Smooth muscle cell (in vitro differentiated cells): Measurements from ENCODE around the gene SCAANT1. TPM values are rescaled to one million over a fixed set of nuclear protein-coding genes. Genes with fewer than 3 reads are reported as not detected.

Experiments used
- DNase-seq: peaks from one replicate; lab custom pipeline; 2025; ENCODE audit not compliant: unreplicated experiment; lab: John Stamatoyannopoulos, UW
- H2AFZ ChIP-seq: fragments of 200-600 bp; sonication (generic); 2 replicates; pipeline ENCODE4 v1.6.0; 2016; ENCODE audit warnings: antibody characterized with exemption, low read depth, mild to moderate bottlenecking
- H3F3A ChIP-seq: fragments of 200-600 bp; sonication (generic); 2 replicates; pipeline ENCODE4 v1.6.0; 2017; ENCODE audit warnings: antibody characterized with exemption, low read depth
- H3K27ac ChIP-seq: fragments of 200-600 bp; sonication (generic); 2 replicates; pipeline ENCODE4 v1.5.1; 2016; ENCODE audit warnings: low read depth, mild to moderate bottlenecking
- H3K27me3 ChIP-seq: fragments of 200-600 bp; sonication (generic); 2 replicates; pipeline ENCODE4 v1.6.1; 2016; ENCODE audit warnings: low read depth, mild to moderate bottlenecking
- H3K36me3 ChIP-seq: fragments of 200-600 bp; sonication (generic); 2 replicates; pipeline ENCODE4 v1.5.1; 2016; ENCODE audit warnings: low read depth
- H3K4me1 ChIP-seq: fragments of 200-600 bp; sonication (generic); 2 replicates; pipeline ENCODE4 v1.5.1; 2016; ENCODE audit warnings: low read depth
- H3K4me2 ChIP-seq: fragments of 200-600 bp; sonication (generic); 2 replicates; pipeline ENCODE4 v1.6.0; 2016; ENCODE audit warnings: mild to moderate bottlenecking
- H3K4me3 ChIP-seq: fragments of 200-600 bp; sonication (generic); 2 replicates; pipeline ENCODE4 v1.5.1; 2016; ENCODE audit warnings: mild to moderate bottlenecking
- H3K79me2 ChIP-seq: fragments of 200-600 bp; sonication (generic); 2 replicates; pipeline ENCODE4 v1.6.0; 2016; ENCODE audit warnings: low read depth, mild to moderate bottlenecking
- H3K9ac ChIP-seq: fragments of 200-600 bp; sonication (generic); 2 replicates; pipeline ENCODE4 v1.6.0; 2016; ENCODE audit warnings: low read depth
- H3K9me3 ChIP-seq: fragments of 200-600 bp; sonication (generic); replicated peaks from 2 replicates; pipeline ENCODE4 v1.5.1; 2016; ENCODE audit warnings: low read depth
- H4K20me1 ChIP-seq: fragments of 200-600 bp; sonication (generic); 2 replicates; pipeline ENCODE4 v1.6.0; 2016; ENCODE audit warnings: low read depth
- WGBS: methylation state at CpG from one replicate; pipeline ENCODE4 v1.1.7; 2016; ENCODE audit warnings: low lambda C conversion rate; 5-methylcytosine and 5-hydroxymethylcytosine counted together
- polyA plus RNA-seq: library from polyadenylated mRNA; unstranded; fragments of >200 nt; fragmentation: Nextera tagmentation; extraction: Ambion mirVana; gene quantifications from 2 replicates; pipeline ENCODE4 v1.2.1, GENCODE V29; 2016
- total RNA-seq: library from RNA; depleted of rRNA; stranded (reverse); fragments of >200 nt; gene quantifications from 2 replicates; pipeline ENCODE4 v1.2.3, GENCODE V29; 2014
- TF ChIP-seq, protein P1 (sequence below): fragments of 200-600 bp; sonication (generic); IDR thresholded peaks from 2 replicates; pipeline ENCODE4 v1.5.1; 2017; ENCODE audit warnings: borderline replicate concordance, mild to moderate bottlenecking, antibody characterized with exemption; ENCODE audit not compliant: insufficient read depth, poor library complexity, severe bottlenecking

Gene SCAANT1
- total and polyA plus RNA-seq, 2 experiments from 2014 or later: not detected

DNA sequence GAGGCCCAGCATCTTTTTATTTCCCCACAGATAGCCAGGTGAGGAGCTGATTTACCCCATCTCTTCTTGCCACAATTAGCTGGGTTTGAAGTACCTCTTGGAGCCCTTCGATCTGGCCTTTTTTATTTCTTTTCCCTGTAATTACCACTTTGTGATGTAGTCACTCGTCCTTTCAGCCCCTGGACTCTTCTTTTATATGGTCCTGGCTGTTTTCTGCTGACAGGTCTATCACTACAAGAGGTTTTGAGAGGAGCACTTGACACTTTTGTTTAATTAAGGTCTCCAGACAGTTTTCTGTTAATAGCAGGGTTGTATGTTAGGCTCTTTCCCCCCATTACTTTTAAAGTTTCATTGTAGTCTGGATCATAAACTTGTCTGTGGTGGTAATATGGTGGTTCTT, 36.7 kb downstream of the SCAANT1 start:
- Histone ChIP-seq H3K27me3 (no peaks in the 10 kb centered on the region), H3K4me1 (peaks cover 10% of the 10 kb centered on the region), H3K9ac (no peak overlapping the region), H3K9me3 (no peaks in the 10 kb centered on the region), H3K79me2 (peaks cover 63% of the 10 kb centered on the region), H3F3A (peaks cover 4% of the 10 kb centered on the region), H2AFZ (no peak overlapping the region), H3K4me2 (no peak overlapping the region), H4K20me1 (peaks cover 99% of the 10 kb centered on the region), H3K36me3 (no peaks in the 10 kb centered on the region), H3K27ac (no peak overlapping the region), H3K4me3 (no peak overlapping the region)
- TF ChIP-seq, protein P1, sequence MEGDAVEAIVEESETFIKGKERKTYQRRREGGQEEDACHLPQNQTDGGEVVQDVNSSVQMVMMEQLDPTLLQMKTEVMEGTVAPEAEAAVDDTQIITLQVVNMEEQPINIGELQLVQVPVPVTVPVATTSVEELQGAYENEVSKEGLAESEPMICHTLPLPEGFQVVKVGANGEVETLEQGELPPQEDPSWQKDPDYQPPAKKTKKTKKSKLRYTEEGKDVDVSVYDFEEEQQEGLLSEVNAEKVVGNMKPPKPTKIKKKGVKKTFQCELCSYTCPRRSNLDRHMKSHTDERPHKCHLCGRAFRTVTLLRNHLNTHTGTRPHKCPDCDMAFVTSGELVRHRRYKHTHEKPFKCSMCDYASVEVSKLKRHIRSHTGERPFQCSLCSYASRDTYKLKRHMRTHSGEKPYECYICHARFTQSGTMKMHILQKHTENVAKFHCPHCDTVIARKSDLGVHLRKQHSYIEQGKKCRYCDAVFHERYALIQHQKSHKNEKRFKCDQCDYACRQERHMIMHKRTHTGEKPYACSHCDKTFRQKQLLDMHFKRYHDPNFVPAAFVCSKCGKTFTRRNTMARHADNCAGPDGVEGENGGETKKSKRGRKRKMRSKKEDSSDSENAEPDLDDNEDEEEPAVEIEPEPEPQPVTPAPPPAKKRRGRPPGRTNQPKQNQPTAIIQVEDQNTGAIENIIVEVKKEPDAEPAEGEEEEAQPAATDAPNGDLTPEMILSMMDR: no peak
- WGBS: 59% methylated on average over 2 of the region's 2 CpGs
- DNase-seq: no peak

DNA sequence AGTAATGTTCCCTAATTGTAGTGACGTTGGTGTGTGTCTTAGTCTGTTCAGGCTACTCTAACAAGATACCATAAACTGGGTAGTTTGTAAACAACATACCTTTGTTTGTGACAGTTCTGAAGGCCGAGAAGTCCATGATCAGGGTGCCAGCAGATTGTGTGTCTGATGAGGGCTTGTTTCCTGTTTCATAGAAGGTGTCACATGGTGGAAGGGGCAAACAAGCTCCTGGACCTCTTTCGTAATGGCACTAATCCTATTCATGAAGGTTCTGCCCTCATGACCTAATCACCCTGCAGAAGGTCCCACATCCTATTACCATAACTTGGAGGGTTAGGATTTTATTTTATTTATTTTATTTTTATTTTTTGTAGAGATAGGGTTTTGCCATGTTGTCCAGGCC, 37.4 kb downstream of the SCAANT1 start:
- DNase-seq: no peak
- Histone ChIP-seq H2AFZ (no peak overlapping the region), H3K9ac (no peak overlapping the region), H3K9me3 (no peaks in the 10 kb centered on the region), H3K4me1 (peaks cover 10% of the 10 kb centered on the region), H3K4me3 (no peak overlapping the region), H3K27me3 (no peaks in the 10 kb centered on the region), H3F3A (peaks cover 4% of the 10 kb centered on the region), H3K36me3 (no peaks in the 10 kb centered on the region), H3K79me2 (peaks cover 63% of the 10 kb centered on the region), H4K20me1 (peaks cover 99% of the 10 kb centered on the region), H3K27ac (no peak overlapping the region), H3K4me2 (no peak overlapping the region)
- 84% methylated on average over 3 of the region's 3 CpGs for WGBS
- TF ChIP-seq, protein P1: no peak

DNA sequence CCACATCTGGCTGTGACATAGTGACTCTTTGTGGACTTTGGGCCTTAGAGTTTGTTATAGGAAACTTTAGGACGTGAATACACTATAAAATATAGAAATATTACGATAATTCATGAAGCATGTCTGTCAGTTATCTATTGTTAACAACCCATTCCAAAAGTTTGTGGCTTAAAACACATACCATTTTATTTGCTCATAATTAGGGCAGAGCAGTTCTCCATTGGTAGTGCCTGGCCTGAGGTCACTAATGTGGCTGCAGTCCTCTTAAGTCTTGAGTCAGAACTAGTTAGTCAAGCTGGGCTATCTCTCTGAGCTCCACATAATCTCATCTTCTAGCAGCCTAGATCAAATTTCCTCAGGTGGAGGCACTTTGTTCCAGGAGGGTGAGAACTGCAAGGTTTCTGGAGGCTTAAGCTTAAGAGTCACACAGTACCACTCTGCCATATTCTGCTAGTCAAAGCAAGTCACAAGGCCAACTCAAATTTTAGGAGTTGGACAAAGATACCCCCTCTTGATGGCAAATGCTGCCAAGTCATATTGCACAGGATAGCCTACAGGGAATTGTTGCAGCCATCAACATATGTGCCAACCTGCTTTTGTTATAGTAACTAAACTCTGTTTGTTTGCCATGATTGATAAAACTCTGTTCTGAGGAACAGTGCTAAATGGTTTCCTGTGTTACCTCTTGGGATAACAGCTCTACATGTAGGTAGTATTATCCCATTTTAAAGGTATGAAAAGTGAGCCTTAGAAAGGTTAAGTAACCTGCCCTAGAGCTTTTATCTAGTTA, 39.9 kb downstream of the SCAANT1 start:
- H3K9me3 ChIP-seq: no peaks in the 10 kb centered on the region
- TF ChIP-seq, protein P1: no peak
- DNase-seq: no peak
- peak overlapping the region; percentile 51 for H3K4me2 ChIP-seq
- peaks cover 79% of the 10 kb centered on the region for H4K20me1 ChIP-seq
- peak overlapping the region; percentile 51 for H3K27ac ChIP-seq
- H3K27me3 ChIP-seq: no peaks in the 10 kb centered on the region
- H3F3A ChIP-seq: peaks cover 4% of the 10 kb centered on the region
- H2AFZ ChIP-seq: no peak overlapping the region
- H3K4me3 ChIP-seq: no peak overlapping the region
- peaks cover under 1% of the 10 kb centered on the region for H3K4me1 ChIP-seq
- no peaks in the 10 kb centered on the region for H3K36me3 ChIP-seq
- WGBS: 71% methylated on average over 2 of the region's 2 CpGs
- H3K9ac ChIP-seq: no peak overlapping the region
- peaks cover 54% of the 10 kb centered on the region for H3K79me2 ChIP-seq

DNA sequence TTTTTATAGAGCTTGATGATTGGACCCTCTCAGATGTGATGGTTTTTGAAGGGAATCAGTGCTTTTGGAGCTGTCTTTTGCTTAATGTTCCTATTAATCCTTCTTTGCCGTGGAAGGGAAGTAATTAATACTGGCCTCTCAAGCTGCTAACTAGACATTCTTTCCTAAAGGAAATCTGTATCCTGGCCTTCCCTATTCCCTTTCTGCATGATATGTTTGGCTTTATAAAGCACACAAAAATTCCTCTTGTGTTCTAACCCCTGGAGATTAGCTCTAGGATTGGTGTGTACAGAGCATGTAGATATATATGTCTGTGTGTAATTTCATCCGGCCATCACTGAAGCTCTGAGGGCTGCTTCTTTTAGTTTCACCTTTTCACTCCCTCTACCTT, 41.6 kb downstream of the SCAANT1 start:
- 72% methylated on average over 2 of the region's 2 CpGs for WGBS
- peaks cover 55% of the 10 kb centered on the region for H3K79me2 ChIP-seq
- TF ChIP-seq, protein P1: no peak

More for the DNA sequence above, 41.6 kb downstream of the SCAANT1 start:
- Histone ChIP-seq H3K9ac (no peak overlapping the region), H3K27ac (no peak overlapping the region), H4K20me1 (peaks cover 64% of the 10 kb centered on the region), H3F3A (no peaks in the 10 kb centered on the region), H3K36me3 (no peaks in the 10 kb centered on the region), H3K4me3 (no peak overlapping the region), H3K4me2 (no peak overlapping the region), H2AFZ (no peak overlapping the region), H3K27me3 (no peaks in the 10 kb centered on the region), H3K9me3 (no peaks in the 10 kb centered on the region), H3K4me1 (no peaks in the 10 kb centered on the region)
- DNase-seq: no peak
